ENCODE data around the gene TMEM18.
"Not testable (repeated sequence)": the region's sequence is repeated elsewhere in the genome, so short reads cannot be mapped to it uniquely, and the experiment has no call there.

TMEM18 gene

DNA sequence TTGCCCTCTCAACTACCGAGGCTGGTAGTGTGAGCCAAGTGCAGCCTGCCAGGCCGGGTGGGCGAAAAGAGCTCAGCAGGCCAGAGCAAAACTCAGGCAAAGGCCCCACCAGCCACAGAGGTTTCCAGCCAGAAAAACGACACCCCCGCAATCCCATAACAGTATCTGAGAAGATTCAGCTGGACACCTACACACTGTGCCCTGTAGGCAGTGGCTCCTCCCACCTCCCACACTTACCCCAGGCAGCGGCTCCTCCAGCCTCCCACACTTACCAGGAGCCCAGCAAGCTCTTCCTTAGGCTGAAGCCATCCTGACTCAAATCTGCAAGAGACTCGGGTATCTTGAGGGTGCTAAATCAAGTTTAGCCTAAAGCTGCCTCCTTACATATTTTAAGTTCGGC, 15.6 kb upstream of the TMEM18 start:
- DNase-seq = no peak

DNA sequence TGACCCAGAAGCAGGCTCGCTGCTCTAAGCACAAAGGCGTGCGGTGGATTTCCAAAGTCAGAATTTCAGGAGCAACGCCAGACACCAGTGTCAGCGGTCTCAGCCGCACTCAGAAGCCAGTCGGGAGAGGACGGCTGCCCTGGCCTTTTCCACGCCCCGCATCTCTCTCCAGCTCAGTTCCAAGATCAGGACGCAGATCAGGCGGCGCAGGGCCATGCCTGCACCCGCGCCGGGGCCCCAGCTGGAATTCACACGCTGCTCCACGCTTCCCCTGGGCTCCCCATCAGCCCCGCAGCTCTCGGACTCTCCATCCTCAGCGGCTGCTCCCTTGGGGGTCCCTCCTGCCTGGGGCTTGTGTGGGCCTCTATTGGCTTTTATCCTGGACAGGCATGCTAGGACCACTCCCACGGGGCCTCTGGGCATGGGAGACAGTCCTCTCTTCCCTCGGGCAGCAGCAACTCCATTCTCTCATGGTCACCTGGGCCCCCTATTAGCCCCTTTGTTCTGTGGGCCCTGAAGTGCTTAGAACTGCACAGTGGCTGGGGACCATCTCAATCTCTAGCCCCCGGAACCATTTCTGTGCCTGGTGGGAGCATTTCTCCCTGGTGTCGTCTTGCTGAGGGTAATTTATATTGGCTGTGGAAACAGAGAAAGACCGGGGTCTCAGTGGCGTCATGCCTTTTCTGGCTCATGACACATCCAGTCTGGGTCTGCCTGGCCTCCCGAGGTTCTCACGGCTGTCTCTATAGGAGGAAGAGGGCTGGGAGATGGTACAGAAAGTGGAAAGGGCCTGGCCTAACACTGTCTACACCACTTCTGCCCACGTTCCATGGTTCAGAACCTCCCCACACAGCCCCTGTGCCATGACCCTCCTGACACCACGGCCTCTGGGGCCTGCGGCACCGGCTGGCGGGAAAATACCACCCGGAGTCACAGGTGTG, 14.9 kb upstream of the TMEM18 start:
- no peak for DNase-seq

DNA sequence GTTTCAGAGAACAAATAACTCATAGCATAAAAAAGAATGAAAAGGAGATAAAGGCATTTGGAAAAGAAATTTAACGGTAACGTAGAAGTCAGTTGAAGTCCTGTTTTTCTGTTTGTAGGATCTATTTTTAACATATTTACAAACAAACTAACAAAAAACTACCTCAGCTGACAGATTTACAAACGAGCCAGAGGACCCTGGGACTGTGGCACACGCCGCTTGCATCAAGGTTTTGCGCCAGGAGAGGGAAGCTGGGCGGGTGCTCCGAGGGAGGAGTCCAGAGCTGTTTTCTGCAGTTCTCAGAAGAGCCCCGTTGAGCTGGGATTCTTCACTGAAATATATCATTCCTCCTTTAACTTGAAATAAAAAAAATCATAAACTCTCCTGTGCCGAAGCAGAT, 13.6 kb upstream of the TMEM18 start:
- DNase-seq = no peak

DNA sequence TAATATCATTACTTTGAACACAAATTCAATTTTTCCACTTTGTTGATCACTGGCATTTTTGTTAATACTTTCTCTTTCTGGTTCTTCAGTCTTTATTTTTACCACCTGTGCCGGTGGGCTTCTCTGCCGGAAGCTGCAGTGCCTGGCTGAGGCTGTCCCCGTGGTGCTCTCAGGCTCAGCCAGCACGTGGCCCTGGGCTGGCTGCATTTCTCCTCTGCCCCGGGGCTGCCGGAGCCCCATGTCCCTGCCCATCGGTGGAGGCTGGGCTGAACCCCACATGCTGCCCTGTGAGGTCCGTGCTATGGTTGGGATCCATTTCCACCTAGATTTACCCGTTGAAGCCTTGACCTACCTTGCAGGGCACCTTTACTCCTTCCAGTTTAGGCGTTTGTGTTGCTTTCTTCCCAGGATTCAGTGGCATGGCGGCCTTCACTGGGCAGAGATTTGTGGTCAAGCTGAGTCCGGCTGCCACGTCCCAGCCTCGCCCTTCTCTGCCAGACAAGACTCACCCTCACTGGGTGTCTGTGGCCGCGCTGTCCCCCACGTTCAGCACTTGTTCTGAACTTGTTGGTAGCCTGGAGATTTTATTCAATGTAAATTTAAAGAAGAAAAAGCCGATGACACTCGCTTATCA, 12.8 kb upstream of the TMEM18 start:
- no peak for DNase-seq

DNA sequence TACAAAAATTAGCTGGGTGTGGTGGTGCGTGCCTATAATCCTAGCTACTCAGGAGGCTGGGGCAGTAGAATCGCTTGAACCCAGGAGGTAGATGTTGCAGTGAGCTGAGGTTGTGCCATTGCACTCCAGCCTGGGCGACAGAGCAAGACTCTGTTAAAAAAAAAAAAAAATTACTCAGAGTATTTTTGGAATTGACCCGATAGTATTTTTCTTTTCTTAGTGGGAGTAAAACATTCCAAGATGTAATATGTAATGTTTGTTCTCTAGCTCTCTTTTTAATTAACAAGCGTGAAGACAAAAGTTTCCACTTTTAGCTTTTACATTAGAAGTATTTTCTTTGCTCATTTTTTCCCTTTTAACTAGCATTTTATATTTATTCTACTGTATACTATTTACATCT, 12.0 kb upstream of the TMEM18 start:
- no peak for DNase-seq

DNA sequence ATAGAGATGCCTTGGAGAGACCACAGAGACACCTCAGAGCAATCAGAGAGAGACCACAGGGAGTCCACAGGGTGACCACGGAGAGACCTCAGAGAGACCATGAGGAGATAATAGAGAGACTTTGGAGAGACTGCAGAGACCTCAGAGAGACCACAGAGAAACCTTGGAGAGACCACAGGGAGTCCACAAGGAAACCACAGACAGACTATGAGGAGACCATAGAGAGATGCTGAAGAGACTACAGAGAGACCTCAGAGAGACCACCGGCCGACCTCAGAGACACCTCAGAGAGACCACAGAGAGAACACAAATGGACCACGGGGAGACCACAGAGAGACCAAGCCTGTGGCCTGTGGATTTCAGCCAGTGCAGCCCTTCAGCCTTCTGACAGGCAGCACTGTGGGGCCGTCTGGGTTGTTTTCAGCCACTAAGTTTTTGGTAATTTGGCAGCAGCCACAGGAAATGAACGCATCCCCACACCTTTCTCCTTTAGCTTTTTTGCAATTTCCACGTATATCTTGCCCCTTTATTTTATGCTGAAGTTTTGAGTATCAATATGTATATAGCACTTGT, 11.4 kb upstream of the TMEM18 start:
- DNase-seq = no peak

DNA sequence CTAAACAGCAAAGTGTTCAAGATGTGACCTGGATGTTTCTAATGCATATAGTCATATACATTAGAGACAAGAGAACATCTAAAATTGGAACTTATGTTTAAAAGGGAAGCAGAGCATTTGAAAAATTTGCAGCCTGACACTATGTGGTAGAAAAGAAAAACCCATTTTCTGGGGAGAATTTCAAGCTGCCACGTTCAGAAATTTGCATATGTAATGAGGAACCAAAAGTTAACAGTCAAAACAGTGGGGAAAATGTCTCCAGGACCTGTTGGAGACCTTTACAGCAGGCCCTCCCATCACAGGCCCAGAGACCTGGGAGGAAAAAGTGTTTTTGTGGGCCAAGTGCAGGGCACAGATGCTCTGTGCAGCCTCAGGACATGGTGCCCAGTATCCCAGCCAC, 8.2 kb upstream of the TMEM18 start:
- DNase-seq = no peak

DNA sequence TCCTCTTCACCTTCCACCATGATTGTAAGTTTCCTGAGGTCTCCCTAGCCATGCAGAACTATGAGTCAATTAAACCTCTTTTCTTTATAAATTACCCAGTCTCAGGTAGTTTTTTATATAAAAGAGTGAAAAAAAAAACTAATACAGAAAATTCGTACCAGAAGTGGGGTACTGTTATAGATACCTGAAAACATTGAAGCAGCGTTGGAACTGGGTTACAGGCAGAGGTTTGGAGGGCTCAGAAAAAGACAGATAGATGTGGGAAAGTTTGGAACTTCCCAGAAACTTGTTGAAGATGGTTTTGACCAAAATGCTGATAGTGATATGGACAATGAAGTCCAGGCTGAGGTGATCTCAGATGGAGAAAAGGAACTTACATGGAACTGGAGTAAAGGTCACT, 7.7 kb upstream of the TMEM18 start:
- DNase-seq = not testable (repeated sequence)

DNA sequence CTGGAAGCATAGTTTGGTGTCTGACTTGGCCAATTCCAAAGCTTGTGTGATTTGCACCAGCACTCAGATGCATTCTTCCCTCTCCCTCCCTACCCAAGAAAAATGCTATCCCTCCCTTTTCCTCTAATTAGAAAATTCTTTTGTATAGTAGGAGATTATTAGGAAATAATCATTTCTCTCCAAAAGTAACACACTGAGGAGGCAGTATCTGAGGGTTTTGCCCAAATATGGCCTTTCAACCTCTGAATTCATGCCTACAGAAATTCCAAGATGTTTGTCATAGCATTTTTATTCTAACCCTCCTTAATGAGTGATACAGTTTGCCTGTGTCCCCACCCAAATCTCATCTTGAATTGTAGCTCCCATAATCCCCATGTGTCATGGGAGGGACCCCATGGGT, 5.0 kb upstream of the TMEM18 start:
- DNase-seq = no peak

DNA sequence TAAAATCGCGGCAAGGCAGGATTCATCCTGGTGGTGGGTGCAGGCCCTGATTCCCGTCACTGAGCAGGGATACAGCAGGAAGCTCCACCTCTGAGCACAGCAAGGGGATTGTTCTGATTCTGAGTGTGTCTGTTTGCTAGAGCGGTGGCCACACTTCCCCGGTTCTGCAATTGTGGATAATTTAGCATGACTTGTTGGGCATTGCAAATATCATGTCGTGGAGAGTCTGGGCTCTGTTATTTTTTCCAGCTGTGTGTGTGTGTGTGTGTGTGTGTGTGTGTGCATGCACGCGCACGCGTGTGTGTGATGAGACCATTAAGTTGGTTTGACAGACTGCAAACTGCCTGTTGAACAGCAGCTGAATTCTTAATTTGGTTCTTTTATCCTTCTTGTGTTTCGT, 4.1 kb upstream of the TMEM18 start:
- DNase-seq = no peak

DNA sequence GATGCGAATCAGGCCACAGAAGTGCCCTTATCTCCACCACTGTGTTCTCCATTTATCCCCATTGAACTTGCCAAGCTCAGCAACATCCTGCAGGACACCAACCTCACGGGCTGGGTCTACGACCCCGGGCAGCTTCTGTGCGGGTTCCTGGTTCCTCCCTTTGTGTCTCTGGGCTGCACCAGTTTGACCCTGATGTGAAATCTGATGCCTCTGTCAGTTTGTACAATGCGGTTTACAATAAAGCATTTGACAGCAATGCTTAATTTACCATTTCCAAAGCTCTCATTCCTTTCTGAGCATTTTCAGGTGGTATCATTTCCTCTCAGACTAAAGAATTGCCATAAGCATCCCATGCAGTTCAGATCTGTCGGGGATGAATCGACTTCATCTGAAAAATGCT, 3.3 kb upstream of the TMEM18 start:
- no peak for DNase-seq

DNA sequence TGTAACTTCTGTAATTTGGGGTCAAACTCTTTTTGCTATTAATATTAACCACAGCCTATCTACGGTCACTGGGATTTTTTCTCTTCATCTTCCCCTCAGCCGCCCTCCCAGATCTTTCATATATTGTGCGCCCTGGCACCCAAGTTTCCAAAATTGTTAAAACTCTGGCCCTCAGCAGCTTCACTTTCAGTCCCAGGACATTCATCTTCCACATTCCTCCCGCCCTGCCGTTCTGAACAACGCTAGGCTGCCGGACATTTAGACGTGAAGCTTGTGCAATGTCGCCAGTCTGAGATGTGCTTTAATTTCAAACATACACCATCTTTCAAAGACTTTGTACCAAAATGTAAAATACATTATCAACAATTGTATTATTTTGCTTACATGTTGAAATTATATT, 1.8 kb upstream of the TMEM18 start:
- no peak for DNase-seq

DNA sequence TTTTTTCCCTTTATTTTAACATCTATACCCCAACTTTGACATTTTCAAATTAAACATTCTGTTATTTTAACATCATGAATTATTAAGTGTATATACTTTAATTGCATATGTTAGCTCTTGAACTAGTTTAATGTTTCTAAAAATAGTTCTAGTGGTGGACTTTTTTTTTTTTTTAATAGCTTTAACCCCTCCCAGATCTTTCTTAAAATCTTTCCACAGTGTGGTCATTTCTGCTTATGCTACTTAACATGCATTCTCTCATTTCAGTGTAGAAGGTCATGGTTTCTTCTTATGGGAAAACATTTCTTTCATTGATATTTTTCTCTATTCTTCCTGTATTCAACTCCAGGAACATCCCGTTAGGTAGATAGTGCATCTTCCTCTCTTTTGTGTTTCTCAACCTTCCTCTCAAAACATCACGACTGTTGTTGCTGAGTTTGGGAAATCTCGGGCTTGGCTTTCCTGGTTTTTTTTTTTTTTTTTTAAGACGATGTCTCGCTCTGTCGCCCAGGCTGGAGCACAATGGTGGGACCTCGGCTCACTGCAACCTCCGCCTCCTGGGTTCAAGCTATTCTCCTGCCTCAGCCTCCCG, 849 bp upstream of the TMEM18 start:
- DNase-seq = no peak

DNA sequence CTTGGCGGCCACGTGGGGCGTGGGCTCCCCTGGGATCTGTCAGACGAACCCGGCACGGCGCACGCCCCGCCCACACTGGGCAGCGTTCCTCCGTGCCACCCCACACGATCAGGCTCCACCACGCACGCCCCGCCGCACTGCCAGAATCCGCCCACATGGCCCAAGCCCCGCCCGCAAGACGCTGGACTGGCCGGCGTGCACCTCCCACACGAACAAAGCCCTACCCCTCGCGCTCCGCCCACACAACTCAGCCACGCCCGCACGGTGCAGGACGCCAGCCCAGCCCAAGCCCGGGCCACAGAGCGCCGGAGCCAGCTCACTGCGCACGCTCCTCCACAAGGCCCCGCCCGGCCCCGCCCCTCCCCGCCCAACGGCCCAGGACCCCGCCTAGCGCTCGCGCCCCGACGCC, 555 bp downstream of the TMEM18 start:
- peak; percentile 95 for DNase-seq

DNA sequence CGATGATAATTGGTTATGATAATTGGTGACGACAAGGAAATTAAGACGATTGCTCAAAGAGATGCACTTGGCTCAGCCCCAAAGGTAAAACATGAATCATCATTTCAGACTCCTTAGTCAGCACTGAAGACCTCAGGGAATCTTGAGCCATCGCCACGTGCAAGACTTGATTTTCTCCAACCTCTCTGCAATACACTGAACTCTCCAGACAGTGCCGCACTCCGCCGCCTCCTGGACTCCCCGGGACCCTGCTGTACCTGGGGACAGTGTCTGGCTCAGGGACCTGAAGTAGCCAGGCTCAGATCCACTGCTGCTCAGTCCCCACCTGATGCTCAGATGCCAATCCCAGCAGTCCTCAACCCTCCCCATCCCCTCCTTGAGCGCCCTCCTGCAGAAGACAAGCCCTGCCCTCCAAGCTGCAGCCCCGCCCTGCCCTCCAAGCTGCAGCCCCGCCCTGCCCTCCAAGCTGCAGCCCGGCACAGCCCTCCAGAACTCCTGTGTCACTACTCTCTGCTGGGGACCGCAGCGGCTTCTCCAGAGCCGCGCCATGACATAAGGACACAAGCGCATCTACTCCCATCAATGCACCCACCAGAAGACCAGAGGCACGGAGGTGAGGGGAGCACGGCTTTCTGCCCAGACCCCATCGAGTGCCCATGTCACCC, 1.1 kb downstream of the TMEM18 start:
- peak; percentile 48 for DNase-seq

DNA sequence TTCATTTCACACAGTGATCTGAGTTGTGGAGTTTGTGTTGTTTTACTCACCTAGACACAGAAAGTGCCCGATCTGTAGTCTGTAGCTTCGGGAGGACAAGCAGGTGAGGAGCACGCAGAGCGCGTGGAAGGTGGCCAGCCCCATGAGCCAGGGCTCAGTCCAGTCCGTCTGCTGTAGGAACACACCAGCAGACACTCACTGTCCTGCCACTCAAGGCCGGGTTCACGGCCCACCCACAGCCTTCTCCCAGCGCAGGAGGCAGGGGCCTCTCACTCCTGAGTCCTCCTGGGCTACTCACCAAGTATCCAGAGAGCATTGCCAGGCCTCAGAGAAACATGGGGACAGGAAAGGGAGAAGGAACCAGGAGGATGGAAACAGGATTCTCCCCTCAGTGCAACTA, 1.7 kb downstream of the TMEM18 start:
- DNase-seq = no peak

DNA sequence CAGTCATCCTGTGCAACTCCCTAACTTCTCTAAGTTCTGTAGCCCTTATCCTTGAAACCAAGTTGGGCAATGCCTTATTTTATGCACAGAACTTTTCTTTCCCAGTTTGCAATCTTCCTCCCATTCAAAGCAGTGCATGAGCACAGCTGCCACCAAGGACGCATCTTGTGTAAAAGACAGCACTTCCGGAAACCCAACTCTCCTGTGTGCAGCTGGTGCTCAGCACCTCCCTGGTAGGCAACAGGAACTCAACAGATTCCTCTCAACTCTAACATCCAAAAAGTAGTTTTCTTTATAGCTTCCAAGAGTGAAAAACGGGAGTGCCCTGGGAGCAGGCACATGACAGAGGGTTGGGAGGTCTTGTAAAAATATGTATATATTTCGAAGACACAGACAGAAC, 2.2 kb downstream of the TMEM18 start:
- DNase-seq = no peak

DNA sequence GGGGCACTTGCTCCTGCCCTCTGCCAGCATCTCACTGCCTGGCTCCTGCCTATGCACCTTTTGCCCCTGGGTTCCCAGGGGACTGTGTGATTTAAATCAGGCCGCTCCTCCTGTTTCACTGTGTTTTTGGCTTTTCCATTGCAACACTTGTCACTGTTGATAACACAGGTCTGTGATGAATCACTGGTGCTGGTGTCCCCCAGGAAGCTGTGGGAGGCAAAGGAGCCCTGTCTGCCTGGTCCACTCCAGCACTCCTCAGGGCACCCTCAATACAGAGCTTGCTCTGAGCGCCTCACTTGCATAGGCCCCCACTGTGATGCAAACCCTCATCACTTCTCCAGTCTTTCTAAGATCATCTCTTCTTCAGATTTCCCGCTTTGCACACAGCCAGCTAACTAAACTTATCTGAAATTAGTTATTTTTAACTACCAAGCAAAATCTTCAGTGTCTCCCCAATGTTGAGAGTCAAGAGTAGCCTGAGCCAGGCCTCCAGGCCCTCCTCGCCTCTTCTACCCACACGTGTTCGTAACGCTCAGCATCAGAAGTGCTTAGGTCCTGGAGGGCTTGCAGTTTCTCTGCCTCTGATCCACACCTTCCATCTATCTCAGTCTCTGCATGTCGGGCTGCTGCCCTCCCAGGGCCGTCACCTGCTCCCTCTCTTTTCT, 2.8 kb downstream of the TMEM18 start:
- no peak for DNase-seq

DNA sequence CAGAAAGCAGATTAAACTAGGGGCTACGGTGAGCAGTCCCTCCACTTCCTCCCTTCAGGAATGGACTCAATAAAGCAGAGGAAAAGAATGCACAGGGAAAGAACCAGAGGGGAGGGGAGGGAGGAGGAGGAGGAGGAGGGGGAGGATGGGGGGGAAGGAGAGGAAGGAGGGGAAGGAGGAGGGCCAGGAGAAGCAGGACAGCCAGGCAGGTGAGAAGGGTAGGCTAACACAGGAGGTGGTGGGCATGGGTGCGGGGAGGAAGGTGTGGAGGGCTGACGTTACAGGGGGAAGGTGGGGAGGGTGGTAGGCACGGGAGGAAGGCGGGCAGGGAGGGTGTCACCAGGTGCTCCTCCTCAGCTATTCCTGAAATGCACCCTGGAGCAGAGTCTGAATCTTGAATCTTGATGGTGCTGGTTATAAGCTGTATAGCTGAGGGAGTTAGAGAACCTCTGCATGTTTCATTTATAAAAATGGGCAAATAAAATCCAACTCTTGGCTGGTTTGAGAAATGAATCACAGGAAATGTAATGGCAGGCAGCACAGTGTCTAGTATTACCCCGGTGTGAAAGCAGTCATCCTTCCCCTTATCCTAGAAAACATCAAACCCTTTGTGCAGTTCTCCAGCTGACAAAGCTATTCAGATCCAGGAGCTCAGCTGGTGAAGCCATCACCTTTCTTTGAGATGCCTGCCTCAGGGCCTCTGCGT, 3.4 kb downstream of the TMEM18 start:
- no peak for DNase-seq

DNA sequence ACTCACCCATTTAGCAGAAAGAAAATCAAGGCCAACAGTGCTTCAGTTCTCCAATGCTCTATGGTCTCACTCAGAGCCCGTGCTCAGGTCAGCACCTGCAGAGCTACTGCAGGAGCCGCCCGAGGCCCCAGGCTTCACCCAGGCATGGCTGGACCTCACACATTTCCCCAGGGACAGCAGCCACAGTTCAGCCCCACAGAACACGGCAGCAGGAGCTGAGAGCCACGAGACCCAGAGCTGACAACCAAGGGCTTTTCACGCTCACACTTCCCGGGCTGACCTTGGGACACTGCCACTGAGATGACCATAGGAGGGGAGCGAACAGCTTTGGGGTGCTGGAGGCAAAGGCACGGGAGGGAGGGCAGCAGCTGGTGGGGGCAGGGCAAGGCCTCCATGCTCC, 4.2 kb downstream of the TMEM18 start:
- no peak for DNase-seq

DNA sequence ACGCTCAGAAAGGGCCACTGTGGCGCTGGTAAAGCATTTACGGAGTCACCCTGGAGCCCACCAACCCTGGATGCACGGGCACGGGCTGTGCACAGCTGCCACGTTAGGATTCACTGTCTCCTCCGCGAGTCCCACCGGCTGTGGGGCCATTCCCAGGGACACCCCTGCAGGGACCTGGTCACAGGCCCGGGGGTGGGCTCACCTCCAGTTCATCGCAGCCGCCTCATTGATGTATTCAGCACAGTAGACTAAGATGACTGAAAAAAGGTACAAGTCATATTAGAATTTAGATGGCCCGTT, 4.7 kb downstream of the TMEM18 start:
- DNase-seq = no peak
